Uterus (tissue), 4 donors: Measurements from ENCODE around the gene TBRG4. TPM values are rescaled to one million over a fixed set of nuclear protein-coding genes. Genes with fewer than 3 reads are reported as not detected.

ENCODE experiments used
- DNase-seq, 2 donors: peaks; one replicate each; pipeline ENCODE4 v3.0.0-alpha.2; 2019 to 2020
- H3K27ac ChIP-seq, 2 donors: fragments of 200-600 bp; sonication (generic); 1 replicate in 1 of 2; 2 replicates in 1 of 2; pipeline ENCODE4 v1.5.1; 2016 to 2018
- H3K27me3 ChIP-seq, 2 donors: fragments of 200-600 bp; sonication (generic); one replicate each; pipeline ENCODE4 v1.5.1; 2018 to 2019; ENCODE audit warnings: control low read depth in 1 of 2
- H3K36me3 ChIP-seq, 2 donors: fragments of 200-600 bp; sonication (generic); one replicate each; pipeline ENCODE4 v1.5.1; 2019; ENCODE audit warnings: control low read depth in 1 of 2
- H3K4me1 ChIP-seq, 2 donors: fragments of 200-600 bp; sonication (generic); one replicate each; pipeline ENCODE4 v1.5.1; 2018 to 2019; ENCODE audit warnings: control low read depth in 1 of 2
- H3K4me3 ChIP-seq, 2 donors: fragments of 200-600 bp; sonication (generic); 1 replicate in 1 of 2; 2 replicates in 1 of 2; pipeline ENCODE4 v1.5.1; 2018 to 2019; ENCODE audit warnings: mild to moderate bottlenecking in 1 of 2
- H3K9me3 ChIP-seq, 2 donors: fragments of 200-600 bp; sonication (generic); one replicate each; pipeline ENCODE4 v1.5.1; 2019; ENCODE audit warnings: control low read depth in 1 of 2
- CTCF ChIP-seq, 4 experiments: fragments of 200-600 bp in 2 of 4; fragments of 450-650 bp in 2 of 4; sonication (generic) in 2 of 4; IDR thresholded peaks; one replicate each; pipeline ENCODE4 v1.5.1; 2016 to 2019; ENCODE audit warnings: antibody characterized with exemption in 4 of 4, mild to moderate bottlenecking in 2 of 4, moderate library complexity in 1 of 4
- POLR2A ChIP-seq, 2 donors: fragments of 450-650 bp; IDR thresholded peaks; one replicate each; pipeline ENCODE4 v1.6.1; 2016; ENCODE audit warnings: antibody characterized with exemption in 2 of 2, mild to moderate bottlenecking in 1 of 2, moderate library complexity in 1 of 2
- intact Hi-C: fragments of 100-400 bp; cut with DNase I; formaldehyde crosslinking; loops from one replicate; pipeline ENCODE4 v1.15.1; 2023; ENCODE audit warnings: low total_unique reads
- total RNA-seq, 4 donors: library from RNA; depleted of rRNA in 3 of 4; stranded (reverse); fragments of >200 nt in 3 of 4; gene quantifications; one replicate each; pipeline versions ENCODE4 v1.1.0 to v1.2.4, GENCODE V29; 2014 to 2023
- donor health status: DM: yes; HTN: yes; CAD: no.

Gene TBRG4
- total RNA-seq, 4 donors from 2014 or later: 7.4 to 51.2 (median 42.5) TPM

GRCh38 chr7:45073786-45074527 is 37.5 kb downstream of the TBRG4 start:
- Histone ChIP-seq H3K9me3 (no peaks in the 10 kb centered on the region), H3K4me3 (no peak overlapping the region), H3K4me1 (no peaks in the 10 kb centered on the region), H3K27me3 (no peaks in the 10 kb centered on the region), H3K27ac (no peak overlapping the region), H3K36me3 (no peaks in the 10 kb centered on the region)
- DNase-seq: no peak
- TF ChIP-seq POLR2A (IDR thresholded peaks at IDR 0.05): no peak
- no peak for TF ChIP-seq CTCF (IDR thresholded peaks at IDR 0.05)
- intact Hi-C loops: no loop called here

- H3K27ac ChIP-seq: no peak overlapping the region
- no peaks in the 10 kb centered on the region for H3K9me3 ChIP-seq
- DNase-seq: no peak
- no peaks in the 10 kb centered on the region for H3K4me1 ChIP-seq
- TF ChIP-seq CTCF (IDR thresholded peaks at IDR 0.05) (no peak), POLR2A (IDR thresholded peaks at IDR 0.05) (no peak)
- no peak overlapping the region for H3K4me3 ChIP-seq
- no peaks in the 10 kb centered on the region for H3K27me3 ChIP-seq
- intact Hi-C loops: no loop called here
- H3K36me3 ChIP-seq: no peaks in the 10 kb centered on the region
Measured at GRCh38 chr7:45073031-45073785, 38.3 kb downstream of the TBRG4 start.

- Histone ChIP-seq H3K4me1 (no peaks in the 10 kb centered on the region), H3K4me3 (no peak overlapping the region), H3K27me3 (no peaks in the 10 kb centered on the region), H3K27ac (no peak overlapping the region), H3K36me3 (no peaks in the 10 kb centered on the region), H3K9me3 (no peaks in the 10 kb centered on the region)
- DNase-seq: no peak
- TF ChIP-seq CTCF (IDR thresholded peaks at IDR 0.05): no peak
- TF ChIP-seq POLR2A (IDR thresholded peaks at IDR 0.05): no peak
- intact Hi-C loops: no loop called here
Measured at GRCh38 chr7:45072131-45073030, 39.1 kb downstream of the TBRG4 start.

GRCh38 chr7:45071528-45071927 is 40.0 kb downstream of the TBRG4 start:
- no peak overlapping the region for H3K27ac ChIP-seq
- intact Hi-C loops: no loop called here
- DNase-seq: no peak
- TF ChIP-seq CTCF (IDR thresholded peaks at IDR 0.05): no peak
- H3K4me3 ChIP-seq: no peak overlapping the region
- H3K36me3 ChIP-seq: no peaks in the 10 kb centered on the region
- no peaks in the 10 kb centered on the region for H3K4me1 ChIP-seq
- no peaks in the 10 kb centered on the region for H3K27me3 ChIP-seq
- H3K9me3 ChIP-seq: no peaks in the 10 kb centered on the region
